Right lung (tissue), 10 donors: ENCODE results near the gene DMAP1. TPM values are rescaled to one million over a fixed set of nuclear protein-coding genes. Genes with fewer than 3 reads are reported as not detected.
"Not testable (repeated sequence)": the region's sequence is repeated elsewhere in the genome, so short reads cannot be mapped to it uniquely, and the experiment has no call there.

ENCODE experiments used
- DNase-seq, 2 donors: peaks; one replicate each; pipeline ENCODE4 v3.0.0-alpha.2; 2013
- long read RNA-seq, 8 donors: transcript quantifications; one replicate each; lab custom pipeline, GENCODE V29; 2026
- polyA plus RNA-seq, 5 donors: library from polyadenylated mRNA; unstranded; fragments of 120-200 nt; gene quantifications; one replicate each; pipeline versions ENCODE4 v1.2.1 to v1.2.3, GENCODE V29; 2013; ENCODE audit warnings: inconsistent platforms in 1 of 5, low replicate concordance in 1 of 5; ENCODE audit not compliant: insufficient read length in 5 of 5, insufficient read depth in 1 of 5

The DMAP1 gene, protein sequence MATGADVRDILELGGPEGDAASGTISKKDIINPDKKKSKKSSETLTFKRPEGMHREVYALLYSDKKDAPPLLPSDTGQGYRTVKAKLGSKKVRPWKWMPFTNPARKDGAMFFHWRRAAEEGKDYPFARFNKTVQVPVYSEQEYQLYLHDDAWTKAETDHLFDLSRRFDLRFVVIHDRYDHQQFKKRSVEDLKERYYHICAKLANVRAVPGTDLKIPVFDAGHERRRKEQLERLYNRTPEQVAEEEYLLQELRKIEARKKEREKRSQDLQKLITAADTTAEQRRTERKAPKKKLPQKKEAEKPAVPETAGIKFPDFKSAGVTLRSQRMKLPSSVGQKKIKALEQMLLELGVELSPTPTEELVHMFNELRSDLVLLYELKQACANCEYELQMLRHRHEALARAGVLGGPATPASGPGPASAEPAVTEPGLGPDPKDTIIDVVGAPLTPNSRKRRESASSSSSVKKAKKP
- 10 to 100 TPM; 61.0 to 74.6 (median 66.5) TPM for polyA plus RNA-seq
- long read RNA-seq, donor 1, full-length matches to known transcripts, result 10 of 141 reads
- long read RNA-seq, donor 1, partial matches to known transcripts, result 111 of 141 reads
- long read RNA-seq, donor 1, other reads (novel, unspliced or antisense), result 20 of 141 reads
- long read RNA-seq, donor 2, full-length matches to known transcripts, result 8 of 45 reads
- long read RNA-seq, donor 2, partial matches to known transcripts, result 31 of 45 reads
- long read RNA-seq, donor 2, other reads (novel, unspliced or antisense), result 6 of 45 reads
- long read RNA-seq, donor 3, full-length matches to known transcripts, result 13 of 87 reads
- long read RNA-seq, donor 3, partial matches to known transcripts, result 69 of 87 reads
- long read RNA-seq, donor 3, other reads (novel, unspliced or antisense), result 5 of 87 reads
- long read RNA-seq, donor 4, full-length matches to known transcripts, result 5 of 45 reads
- long read RNA-seq, donor 4, partial matches to known transcripts, result 40 of 45 reads
- long read RNA-seq, donor 4, other reads (novel, unspliced or antisense), result 0 of 45 reads
- long read RNA-seq, donor 5, full-length matches to known transcripts, result 10 of 115 reads
- long read RNA-seq, donor 5, partial matches to known transcripts, result 105 of 115 reads
- long read RNA-seq, donor 5, other reads (novel, unspliced or antisense), result 0 of 115 reads
- long read RNA-seq, donor 6, full-length matches to known transcripts, result 16 of 96 reads
- long read RNA-seq, donor 6, partial matches to known transcripts, result 72 of 96 reads
- long read RNA-seq, donor 6, other reads (novel, unspliced or antisense), result 8 of 96 reads
- long read RNA-seq, donor 7, full-length matches to known transcripts, result 13 of 92 reads
- long read RNA-seq, donor 7, partial matches to known transcripts, result 56 of 92 reads
- long read RNA-seq, donor 7, other reads (novel, unspliced or antisense), result 23 of 92 reads
- long read RNA-seq, donor 8, partial matches to known transcripts, result 0 of 19 reads
- long read RNA-seq, donor 8, other reads (novel, unspliced or antisense), result 14 of 19 reads

DNA sequence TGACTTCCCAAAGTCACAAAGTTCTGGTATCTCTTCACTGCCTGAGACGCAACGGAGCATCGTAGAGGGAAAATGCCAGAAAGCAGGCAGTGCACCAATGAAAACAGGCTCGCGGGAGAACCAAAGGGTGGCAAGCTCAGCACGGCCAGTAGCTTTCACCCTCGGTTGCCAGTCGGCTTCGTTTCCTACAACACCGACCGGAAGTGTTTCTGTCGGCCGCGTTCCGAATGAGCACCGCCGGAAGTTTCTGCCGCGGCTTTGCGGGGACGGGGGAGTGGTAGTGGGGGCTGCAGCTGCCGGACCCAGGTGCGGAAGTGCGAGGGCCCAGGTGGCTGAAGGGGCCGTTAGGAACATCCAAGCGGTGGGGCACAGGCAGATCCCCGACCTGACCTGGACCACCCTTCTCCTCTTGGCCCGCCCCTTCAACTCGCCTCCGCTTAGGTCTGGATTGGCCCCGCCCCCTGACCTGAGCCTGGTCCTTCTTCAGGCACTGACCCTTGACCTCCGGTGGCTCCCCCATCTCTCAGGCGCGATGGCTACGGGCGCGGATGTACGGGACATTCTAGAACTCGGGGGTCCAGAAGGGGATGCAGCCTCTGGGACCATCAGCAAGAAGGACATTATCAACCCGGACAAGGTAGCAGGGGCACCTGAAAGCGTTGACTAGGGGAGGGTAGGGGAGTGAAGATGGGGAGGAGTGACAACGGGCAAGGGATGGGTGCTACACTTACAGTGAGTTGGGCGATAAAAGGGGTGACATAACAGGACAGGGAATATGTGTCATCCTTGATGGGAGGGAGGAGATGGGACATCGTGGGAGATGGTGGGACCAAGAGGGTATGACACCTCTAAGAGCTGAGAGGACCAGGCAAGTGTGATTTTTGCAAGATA lies at the start of gene DMAP1:
DMAP1 (plus strand) TSS at position 250 of the 891 bp plus-strand sequence; CDS start at position 533, 283 bp downstream.
- peak; percentile 76 to 81 for DNase-seq

DNA sequence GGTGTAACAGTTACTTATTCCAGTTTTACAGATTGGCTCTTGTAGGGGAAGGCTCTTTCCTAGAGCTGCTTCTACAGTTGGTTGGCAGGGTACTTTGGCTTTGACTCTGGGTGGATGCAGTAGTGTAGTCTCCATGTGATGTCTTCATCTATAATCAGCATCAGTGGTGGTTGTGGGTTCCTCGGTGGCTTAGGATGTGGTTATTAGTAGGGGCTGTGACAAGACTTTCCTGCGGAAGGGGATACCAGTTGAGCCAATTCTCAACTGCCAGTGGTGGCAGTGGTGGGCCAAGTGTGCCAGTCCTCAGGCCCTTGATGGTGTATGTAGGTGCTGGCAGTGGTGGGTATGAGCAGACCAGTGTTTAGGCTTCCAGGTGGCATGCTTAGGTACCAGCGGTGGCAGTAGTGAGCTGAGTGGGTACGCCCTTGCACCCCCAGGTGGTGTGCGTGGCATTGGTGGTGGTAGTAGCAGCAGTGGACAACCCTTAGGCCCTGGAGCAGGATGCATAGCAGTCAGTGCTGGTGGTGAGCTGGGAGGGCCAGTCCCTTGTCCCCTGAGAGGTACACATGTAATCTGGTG lies 44.7 kb upstream of the DMAP1 start:
- no peak for DNase-seq

DNA sequence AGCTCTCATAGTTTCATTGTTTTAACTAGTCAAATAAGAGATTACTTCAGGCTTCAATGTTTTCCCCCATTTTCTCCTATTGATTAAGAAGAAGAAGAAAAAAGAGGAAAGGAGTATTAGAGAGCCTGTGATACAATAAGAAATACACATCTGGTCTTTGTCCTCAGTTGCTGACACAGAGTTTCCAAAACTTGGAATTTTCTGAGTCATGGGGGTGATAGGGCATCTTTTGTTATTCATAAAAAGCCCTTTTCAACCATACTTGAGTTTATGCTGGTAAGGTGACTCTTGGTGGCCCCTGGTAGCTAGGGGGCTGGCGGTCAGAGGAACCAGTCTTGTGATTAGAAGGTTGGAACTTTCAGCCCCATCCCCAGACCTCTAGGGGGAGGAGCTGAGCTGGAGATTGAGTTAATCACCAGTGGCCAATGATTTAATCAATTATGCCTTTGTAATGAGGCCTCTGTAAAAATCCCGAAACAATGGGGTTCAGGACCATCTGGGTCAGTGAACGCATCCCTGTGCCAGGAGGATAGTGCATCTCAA lies 42.9 kb upstream of the DMAP1 start:
- DNase-seq, result no peak

DNA sequence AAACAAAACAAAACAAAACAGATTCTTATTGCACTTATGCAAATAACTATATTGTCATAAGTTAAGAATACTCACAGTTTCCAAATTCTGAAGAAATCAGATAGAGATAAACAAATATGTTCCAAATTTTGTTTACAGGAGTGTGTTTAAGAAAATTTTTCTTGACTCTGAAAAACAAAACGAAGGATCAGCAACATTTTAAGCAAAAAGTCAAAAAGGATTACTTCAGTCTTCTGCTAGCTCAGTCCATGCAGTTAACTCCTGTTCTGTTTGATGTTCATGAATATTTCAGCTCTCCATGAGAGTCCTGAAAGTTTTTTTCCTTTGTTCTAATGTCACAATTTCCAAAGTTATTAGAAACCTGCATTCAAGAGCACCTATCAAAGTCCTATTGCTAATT lies 38.6 kb upstream of the DMAP1 start:
- DNase-seq, result no peak

DNA sequence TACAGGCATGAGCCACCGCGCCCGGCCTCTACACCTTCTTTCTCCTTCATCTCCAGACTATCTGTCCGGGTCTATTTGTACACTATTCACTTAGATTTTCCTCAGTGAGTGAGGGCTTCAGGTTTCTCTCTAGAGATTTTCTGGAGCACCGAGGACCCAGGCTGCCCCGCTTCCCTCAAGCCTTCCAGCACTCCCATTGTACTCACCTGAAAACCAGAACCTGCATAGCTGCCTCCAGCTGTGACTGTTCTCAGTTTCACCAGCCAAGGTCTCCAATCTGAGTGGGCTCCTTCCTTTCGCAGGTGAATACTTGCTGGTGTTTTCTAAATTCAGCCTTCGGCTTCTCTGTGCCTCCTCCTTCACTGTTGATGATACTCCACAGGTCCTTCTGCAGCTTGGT lies 12.9 kb upstream of the DMAP1 start:
- DNase-seq, result no peak

DNA sequence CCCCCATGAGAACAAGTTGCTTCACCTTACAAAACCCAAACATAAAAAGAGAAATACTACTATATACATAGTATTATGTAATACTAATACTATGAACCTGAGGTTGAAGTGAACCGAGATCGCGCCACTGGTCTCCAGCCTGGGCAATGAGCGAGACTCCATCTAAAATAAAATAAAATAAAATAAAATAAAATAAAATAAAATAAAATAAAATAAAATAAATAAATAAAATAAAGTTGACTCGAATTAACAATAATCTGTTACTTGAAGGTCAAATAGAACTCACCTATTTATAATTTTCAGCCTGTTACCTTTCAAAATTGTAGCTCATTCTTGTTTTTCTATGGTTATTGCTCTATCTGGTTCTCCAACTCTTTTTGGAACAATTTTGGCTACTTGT lies 6.7 kb upstream of the DMAP1 start:
- not testable (repeated sequence) for DNase-seq

DNA sequence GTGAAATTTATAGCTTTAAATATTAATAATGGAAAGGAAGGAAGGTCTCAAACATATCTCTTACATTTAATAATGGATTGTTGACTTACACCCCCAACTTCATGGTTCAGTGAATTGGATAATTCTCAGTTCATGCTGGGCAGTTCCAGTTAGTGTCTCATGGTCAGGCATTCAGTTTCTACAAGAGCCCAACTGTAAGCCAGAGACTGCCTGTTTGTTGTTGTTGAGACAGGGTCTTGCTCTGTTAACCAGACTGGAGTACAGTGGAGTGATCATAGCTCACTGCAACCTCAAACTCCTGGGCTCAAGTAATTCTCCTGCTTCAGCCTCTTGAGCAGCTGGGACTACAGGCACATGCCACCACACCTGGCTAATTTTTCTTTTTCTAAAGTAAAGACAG lies 5.0 kb upstream of the DMAP1 start:
- no peak for DNase-seq

DNA sequence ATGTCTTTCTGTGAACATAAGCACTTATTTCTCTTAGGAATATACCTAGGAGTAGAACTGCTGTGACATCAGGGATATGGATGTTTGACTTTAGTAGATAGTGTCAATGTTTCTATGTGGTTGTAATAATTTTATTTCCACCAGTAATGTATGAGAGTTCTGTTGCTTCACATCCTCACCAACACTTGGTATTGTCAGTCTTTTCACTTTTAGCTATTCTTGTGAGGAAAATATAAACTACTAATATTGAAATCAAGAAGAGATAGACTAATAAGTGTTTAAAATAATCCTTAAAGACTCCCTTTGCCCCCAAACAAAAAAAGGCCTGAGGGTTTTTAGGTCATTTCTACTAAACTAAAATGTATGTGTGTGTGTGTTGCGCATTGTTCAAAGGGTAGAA lies 2.7 kb upstream of the DMAP1 start:
- DNase-seq, result no peak

DNA sequence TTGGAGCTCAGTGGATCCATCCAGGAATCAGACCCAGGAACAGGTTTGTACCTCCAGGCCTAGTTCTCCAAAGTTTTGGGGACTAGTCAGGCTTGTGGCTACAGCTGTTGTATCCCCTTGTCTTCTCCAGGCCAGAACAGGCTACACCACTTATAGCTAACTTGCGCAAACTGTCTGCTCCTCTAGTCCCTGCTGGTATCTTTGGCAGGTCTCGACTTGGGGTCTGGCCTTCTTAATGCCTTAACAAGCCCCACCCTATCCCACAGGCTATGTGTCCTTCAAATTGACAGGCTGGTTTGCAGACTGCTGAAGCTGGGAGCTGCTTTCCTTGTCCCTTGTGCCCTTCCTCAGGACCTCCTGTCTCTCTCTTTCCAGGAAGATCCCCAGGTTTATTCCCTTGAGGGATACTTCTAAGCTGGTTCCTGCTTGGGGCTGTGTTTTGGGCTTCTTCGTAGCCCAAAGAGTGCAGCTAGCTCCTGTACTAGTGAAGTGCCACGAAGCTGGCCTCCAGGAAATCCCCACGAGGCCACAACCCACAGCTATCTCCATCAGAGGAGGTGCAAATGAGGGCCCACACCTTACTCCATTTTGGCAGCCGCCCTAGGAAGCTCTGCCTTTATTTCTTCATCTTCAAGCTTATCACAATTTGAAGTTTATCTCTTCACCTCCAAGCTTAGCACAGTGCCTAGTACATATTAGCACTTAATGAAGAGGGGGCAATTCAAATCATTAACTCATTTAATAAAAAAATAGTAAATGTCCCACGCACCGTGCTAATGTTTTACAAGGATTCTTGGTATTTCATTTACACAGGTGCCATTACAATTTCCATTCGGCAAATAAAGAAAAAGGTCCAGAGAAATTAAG lies 683 bp upstream of the DMAP1 start:
- no peak for DNase-seq

DNA sequence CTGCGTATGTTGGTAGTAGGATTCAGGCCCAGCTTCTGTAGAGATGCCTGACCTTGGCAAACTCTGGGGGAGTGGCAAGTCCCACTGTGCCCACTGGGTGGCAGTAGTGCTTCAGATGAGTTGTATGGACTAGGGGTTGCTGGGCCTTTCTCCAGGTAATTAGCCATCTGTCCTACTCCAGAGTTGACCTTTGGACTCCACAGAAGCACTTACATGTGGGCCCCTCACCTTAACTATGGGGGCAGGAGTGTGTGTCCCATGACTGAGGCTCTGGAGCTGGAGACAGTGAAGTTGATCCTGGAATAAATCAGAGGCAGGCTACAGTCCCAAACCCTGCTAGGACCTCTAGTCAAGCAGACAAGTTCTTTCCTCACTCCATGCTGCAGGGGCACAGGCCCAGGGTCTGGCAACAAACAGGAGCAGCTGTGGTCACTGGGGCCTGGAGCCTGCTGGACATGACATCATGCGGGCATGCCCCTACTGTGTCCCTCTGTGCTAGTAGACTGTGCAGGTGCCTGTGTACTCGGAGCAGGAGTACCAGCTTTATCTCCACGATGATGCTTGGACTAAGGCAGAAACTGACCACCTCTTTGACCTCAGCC lies 4.6 kb downstream of the DMAP1 start:
- peak in 1 of 2 donors; percentile 43 for DNase-seq

DNA sequence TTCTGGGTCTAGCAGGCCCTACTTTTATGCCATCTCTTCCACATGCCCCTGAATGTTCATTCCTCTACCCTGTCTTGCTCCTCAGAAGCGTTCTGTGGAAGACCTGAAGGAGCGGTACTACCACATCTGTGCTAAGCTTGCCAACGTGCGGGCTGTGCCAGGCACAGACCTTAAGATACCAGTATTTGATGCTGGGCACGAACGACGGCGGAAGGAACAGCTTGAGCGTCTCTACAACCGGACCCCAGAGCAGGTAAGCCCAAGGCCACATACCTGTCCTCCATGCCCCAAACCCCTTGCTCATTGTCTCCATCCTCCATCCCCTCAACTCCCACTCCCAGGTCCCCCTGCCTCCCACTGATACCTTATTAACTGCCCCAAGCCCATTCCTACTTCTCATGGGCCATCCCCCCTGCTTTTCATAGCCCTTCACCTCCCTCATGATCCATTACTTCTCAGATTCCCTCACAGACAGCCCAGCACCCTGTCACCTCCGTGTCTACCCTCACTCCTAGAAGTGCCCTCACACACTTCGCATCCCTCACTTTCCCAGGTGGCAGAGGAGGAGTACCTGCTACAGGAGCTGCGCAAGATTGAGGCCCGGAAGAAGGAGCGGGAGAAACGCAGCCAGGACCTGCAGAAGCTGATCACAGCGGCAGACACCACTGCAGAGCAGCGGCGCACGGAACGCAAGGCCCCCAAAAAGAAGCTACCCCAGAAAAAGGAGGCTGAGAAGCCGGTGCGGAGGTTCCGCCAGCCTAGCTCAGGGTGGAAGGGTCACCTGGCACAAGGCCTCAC lies 5.4 kb downstream of the DMAP1 start:
- no peak for DNase-seq

DNA sequence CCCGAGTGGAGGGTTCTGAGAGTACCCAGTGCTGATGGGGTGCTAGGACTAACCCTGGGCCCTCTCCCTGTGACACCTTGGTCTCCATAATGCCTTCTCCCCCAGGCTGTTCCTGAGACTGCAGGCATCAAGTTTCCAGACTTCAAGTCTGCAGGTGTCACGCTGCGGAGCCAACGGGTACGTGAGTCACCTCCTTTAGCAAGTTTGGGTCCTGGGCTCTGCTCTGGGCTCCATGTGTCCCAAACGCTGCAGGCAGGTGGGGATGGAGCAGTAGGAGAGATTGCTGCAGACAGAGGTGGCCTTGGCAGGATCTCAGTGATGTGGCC lies 6.0 kb downstream of the DMAP1 start:
- no peak for DNase-seq

DNA sequence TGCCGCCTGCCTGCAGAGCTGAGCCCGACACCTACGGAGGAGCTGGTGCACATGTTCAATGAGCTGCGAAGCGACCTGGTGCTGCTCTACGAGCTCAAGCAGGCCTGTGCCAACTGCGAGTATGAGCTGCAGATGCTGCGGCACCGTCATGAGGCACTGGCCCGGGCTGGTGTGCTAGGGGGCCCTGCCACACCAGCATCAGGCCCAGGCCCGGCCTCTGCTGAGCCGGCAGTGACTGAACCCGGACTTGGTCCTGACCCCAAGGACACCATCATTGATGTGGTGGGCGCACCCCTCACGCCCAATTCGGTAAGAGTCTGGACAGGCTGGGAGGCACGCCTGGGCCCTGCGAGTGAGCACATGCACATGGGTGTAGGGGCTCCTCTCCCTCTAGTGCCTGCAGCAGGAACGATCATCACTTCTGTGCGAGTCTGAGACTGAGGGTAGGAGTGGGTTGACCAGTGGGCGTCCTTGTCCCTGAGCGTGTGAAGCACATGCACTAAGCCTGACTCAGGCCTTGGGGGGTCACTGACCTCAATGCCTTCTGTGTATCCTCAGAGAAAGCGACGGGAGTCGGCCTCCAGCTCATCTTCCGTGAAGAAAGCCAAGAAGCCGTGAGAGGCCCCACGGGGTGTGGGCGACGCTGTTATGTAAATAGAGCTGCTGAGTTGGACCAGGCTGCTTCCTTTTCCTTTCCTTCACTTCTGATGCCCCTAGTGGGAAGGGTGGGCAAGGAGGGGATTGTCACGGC lies 6.9 kb downstream of the DMAP1 start:
- DNase-seq, result no peak

DNA sequence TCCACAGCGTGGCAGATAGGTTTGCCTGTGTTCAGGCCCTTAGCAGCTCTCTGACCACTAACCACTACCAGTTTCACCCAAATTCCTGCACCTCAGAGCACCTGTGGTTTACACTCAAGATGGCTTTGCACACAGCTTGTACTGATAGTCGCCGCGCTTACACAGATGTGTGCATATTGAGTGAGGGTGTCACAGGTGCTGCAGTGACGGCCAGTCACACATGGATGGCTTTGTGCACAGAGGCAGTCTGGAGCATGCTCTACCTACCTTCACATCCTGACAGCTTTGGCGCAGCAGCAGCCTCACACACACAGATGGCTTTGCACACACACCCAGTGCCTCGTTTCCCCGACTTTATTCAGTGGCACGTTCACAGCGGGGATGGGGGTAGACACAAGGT lies 7.5 kb downstream of the DMAP1 start:
- DNase-seq, result no peak

DNA sequence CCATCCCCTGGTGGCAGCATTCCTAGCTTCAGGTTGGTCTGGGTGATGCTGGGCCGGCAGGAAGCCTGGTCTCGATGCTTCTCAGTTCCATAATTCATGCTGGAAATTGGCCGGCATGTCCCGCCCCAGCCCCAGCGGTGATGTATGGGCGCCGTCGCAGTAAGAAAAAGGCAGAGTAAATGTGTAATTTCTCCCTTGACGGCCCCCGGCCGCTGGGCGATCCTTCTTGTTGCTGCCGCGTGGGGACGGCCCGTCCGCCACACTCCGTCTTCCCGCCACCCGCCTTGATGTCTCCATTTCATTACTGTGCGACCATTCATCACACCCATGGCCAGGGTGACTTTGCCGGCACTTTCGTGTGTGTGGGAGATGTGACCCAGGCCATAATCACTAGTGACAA lies 8.5 kb downstream of the DMAP1 start:
- no peak for DNase-seq

DNA sequence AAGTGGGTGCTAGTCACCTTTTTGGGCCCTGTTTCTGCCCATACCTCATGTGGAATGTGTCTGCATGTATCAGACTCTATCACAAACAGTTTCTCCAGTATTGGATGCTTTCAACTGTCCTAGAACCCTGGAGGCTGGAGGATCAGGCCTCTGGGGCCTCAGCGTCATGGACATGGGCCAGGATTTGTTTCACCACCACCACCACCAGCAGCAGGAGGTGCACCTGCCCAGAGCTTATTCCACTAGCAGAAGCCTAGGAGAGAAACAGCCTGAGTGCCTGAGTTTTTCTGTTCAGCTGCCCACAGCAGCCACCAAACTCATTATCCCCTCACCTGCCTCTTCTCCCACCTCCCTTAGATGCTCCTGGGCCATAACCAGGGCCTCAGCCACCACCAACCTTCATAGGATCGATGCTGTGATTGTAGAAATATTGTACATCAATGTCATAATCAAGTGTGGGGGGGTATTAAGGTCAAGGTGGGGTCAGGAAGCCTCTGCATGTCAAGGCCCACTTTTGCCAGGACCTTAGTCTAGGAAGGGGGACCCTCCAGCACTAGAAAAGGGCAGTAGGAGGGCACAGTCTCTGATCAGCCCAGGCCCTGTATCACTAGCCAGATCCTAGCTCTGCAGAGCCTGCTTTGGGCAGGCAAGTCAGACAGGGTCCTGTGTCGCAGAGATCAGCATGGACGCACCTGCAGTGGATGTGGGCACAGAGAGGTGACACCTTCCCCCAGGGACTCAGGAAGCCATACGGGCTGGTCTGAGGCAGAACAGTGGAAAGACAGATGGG lies 9.3 kb downstream of the DMAP1 start:
- DNase-seq, result no peak
